IPS DF 6.9 (cell line): Measurements from ENCODE around the gene LKAAEAR1.
A peak's percentile ranks its signal among the peaks of the same experiment; 100 is the strongest.

Source experiments
- DNase-seq: peaks from one replicate; pipeline ENCODE4 v3.0.0-alpha.2; 2013; ENCODE audit warnings: low read depth, low spot score
- H3K27ac ChIP-seq: one replicate; pipeline ENCODE4 v1.5.1; 2013; ENCODE audit warnings: low read length, control low read depth
- H3K27me3 ChIP-seq: 2 replicates; pipeline ENCODE4 v1.6.1; 2013; ENCODE audit warnings: mild to moderate bottlenecking, low read length; ENCODE audit not compliant: control insufficient read depth, insufficient read depth
- H3K36me3 ChIP-seq: 2 replicates; pipeline ENCODE4 v1.6.1; 2013; ENCODE audit warnings: low read length; ENCODE audit not compliant: control insufficient read depth, insufficient read depth
- H3K4me1 ChIP-seq: 2 replicates; pipeline ENCODE4 v1.6.1; 2013; ENCODE audit warnings: low read length; ENCODE audit not compliant: control insufficient read depth, insufficient read depth
- H3K4me3 ChIP-seq: 2 replicates; pipeline ENCODE4 v1.5.1; 2013; ENCODE audit warnings: mild to moderate bottlenecking, low read length
- H3K9me3 ChIP-seq: 2 replicates; pipeline ENCODE4 v1.6.1; 2013; ENCODE audit warnings: low read length, inconsistent platforms; ENCODE audit not compliant: control insufficient read depth, insufficient read depth
- WGBS: extraction: QIAGEN DNeasy Blood & Tissue Kit; methylation state at CpG from one replicate; pipeline ENCODE4 v1.1.7; 2013; ENCODE audit warnings: mixed read lengths, missing lambda C conversion rate; ENCODE audit not compliant: insufficient read length, insufficient coverage; 5-methylcytosine and 5-hydroxymethylcytosine counted together

Gene LKAAEAR1

DNA sequence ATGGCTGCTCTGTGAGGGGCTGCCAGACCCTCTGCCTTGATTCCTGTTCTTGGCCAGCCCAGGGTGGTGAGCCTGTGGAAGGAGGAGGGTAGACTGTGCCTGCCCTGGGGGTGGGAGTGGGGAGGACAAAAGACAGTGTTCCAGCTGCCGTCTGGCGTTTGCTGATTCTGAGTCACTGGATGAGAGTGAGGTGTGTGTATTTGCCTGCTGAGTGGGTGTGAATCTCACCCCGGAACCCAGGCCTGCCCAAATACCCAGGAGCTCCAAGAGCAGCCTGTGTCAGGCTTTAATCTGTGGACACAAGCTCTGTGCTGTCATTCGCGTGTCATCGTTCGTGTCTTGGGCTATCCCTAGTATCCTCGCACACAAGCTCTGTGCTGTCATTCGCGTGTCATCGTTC, 2.6 kb upstream of the LKAAEAR1 start:
- no CpG with 5 or more reads among the region's 11 CpGs for WGBS
- no peaks in the 10 kb centered on the region for H3K9me3 ChIP-seq
- DNase-seq: no peak
- H3K27me3 ChIP-seq: peaks cover 10% of the 10 kb centered on the region; the same call in 1 of the 2 replicates
- H3K27ac ChIP-seq: no peak overlapping the region
- no peaks in the 10 kb centered on the region for H3K36me3 ChIP-seq
- H3K4me3 ChIP-seq: no peak overlapping the region
- 0 out of 2 replicates have a peak, but pooled peaks cover 2% of the 10 kb centered on the region for H3K4me1 ChIP-seq

DNA sequence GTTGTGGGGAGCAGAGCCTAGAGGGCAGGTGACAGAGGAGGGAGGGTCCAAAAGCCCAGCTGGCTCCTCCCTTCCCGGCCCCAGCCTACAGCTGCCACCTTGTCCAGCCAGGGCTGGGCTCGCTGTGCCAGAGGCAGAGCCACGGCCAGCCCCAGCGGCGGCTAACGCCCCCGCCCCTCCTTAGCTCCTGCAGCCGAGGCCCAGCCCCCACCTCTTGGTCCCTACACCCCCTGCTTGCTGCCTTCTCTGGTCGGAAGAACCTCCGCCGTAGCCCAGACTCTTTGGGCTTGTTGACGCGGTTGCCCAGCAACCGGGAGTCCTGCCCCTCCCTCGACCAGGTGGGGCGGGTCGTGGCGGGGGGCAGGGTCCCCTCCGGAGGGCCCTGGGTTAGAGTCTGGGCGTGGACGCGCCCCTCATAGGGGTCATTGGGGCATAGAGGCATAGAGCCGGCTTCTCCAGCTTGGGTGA, 521 bp upstream of the LKAAEAR1 start:
- Histone ChIP-seq H3K27ac (no peak overlapping the region), H3K36me3 (no peaks in the 10 kb centered on the region), H3K9me3 (no peaks in the 10 kb centered on the region), H3K27me3 (peaks cover 10% of the 10 kb centered on the region; the same call in 1 of the 2 replicates), H3K4me1 (0 out of 2 replicates have a peak, but pooled peaks cover 2% of the 10 kb centered on the region), H3K4me3 (peak overlapping the region; percentile 8; the same call in 1 of the 2 replicates)
- no CpG with 5 or more reads among the region's 23 CpGs for WGBS
- DNase-seq: no peak

DNA sequence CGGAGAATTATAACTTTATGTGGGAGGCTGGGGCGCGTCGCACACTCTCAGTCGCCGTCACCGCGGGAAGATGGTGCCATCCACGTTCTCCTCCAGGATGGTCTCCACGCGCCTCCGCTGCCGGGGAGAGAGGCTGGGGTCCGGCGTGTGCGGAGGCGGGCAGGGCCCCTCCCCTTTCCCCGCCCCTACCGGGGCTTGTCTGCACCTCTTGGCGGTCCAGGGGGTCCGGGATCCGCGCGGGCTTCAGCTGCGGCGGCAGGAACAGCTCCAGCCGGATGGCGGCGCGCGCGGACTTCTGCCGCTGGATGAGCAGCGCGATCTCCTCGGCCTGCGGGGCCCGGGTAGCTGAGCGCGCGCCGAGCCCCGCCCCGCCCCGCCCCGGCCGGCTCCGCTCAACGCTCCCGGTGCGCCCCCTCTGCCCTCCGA, 807 bp downstream of the LKAAEAR1 start:
- H3K4me3 ChIP-seq: peak overlapping the region; percentile 35; the same call in 1 of the 2 replicates
- no peak for DNase-seq

DNA sequence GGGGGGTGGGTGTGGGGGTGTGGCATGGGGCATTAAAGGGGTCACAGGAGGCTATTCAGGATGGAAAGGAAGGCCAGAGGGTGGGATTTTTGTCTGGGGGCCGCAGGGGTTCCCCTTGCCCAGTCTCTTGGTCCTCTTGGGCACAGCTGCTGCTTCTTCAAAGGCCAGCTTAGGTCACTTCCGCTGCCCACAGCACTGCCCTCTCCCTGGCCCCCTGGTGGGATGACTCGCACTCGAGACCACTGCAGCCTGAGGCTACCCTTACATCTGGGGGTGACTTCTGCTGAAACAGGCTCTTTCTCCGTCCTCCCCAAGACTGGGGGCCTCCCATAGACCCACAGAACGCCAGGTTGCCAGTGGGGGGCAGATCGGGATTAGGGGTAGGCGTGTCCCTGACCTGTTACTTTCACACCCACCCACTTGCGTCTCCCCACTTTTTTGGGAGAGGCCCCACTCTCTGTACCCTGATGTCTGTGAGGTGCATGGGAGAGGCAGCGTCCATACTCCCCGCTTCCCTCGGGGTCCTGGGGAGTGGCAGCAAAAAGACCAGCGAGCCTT, 1.3 kb downstream of the LKAAEAR1 start:
- peaks cover 5% of the 10 kb centered on the region; the same call in 1 of the 2 replicates for H3K4me1 ChIP-seq
- peaks cover 10% of the 10 kb centered on the region; the same call in 1 of the 2 replicates for H3K27me3 ChIP-seq
- no peaks in the 10 kb centered on the region for H3K9me3 ChIP-seq
- H3K27ac ChIP-seq: no peak overlapping the region
- no peak for DNase-seq
- peak overlapping the region; percentile 35; the same call in 1 of the 2 replicates for H3K4me3 ChIP-seq
- H3K36me3 ChIP-seq: no peaks in the 10 kb centered on the region
- WGBS: no CpG with 5 or more reads among the region's 13 CpGs

More for the DNA sequence above, 807 bp downstream of the LKAAEAR1 start:
- H3K9me3 ChIP-seq: no peaks in the 10 kb centered on the region
- peaks cover 10% of the 10 kb centered on the region; the same call in 1 of the 2 replicates for H3K27me3 ChIP-seq
- H3K4me1 ChIP-seq: peaks cover 3% of the 10 kb centered on the region; the same call in 1 of the 2 replicates
- H3K27ac ChIP-seq: no peak overlapping the region
- no peaks in the 10 kb centered on the region for H3K36me3 ChIP-seq
- WGBS: no CpG with 5 or more reads among the region's 52 CpGs

DNA sequence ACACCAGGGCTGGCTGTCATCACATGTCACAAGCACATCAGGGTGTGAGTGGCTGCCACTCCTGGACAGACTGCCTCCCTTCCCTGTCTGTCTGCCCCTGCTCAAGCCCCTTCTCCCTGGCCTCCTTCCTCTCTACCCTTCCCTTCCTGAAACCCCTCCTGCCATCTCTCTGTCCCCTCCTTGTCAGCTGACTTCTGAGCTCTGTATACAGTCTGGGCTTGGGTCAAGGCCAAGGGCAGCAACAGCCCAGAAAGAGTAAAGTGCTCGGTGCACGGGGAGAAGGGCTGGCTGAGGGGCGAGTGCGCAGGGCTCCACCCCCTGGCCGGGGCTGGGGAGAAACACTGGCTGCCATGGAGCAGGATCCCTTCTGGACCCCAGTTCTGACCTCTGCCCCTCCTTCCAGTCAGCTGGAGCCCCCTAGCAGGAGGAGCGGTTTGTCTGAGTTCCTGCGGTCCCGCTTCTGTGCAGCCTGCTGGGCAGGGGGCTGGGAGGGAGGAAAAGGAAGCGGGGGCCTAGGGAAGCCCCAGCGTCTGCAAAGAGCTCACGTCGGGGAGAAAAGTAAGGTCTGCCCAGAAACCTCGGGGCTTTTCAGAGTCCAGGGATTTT, 2.0 kb downstream of the LKAAEAR1 start:
- Histone ChIP-seq H3K4me1 (peaks cover 5% of the 10 kb centered on the region; the same call in 1 of the 2 replicates), H3K9me3 (no peaks in the 10 kb centered on the region), H3K27me3 (peaks cover 10% of the 10 kb centered on the region; the same call in 1 of the 2 replicates), H3K36me3 (no peaks in the 10 kb centered on the region), H3K4me3 (no peak overlapping the region), H3K27ac (no peak overlapping the region)
- WGBS: no CpG with 5 or more reads among the region's 13 CpGs
- DNase-seq: no peak

DNA sequence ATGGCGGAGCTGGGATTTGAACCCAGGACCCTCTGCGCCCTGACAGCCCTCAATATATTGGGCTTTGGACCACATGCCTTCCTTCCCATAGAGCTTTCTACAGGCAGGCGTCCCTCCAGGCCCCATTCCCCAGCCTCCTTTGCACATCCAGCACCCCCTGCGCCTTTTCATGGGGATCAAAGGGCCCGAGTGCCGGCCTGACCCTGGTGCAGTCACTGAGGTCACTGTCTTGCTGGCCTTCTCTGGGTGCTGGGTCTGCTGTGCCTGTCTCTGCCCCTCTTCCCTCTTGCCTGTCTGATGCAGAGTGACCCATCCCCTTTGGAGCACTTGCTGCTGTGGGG, 2.6 kb downstream of the LKAAEAR1 start:
- Histone ChIP-seq H3K4me3 (no peak overlapping the region), H3K27ac (no peak overlapping the region), H3K4me1 (peaks cover 5% of the 10 kb centered on the region; the same call in 1 of the 2 replicates)

DNA sequence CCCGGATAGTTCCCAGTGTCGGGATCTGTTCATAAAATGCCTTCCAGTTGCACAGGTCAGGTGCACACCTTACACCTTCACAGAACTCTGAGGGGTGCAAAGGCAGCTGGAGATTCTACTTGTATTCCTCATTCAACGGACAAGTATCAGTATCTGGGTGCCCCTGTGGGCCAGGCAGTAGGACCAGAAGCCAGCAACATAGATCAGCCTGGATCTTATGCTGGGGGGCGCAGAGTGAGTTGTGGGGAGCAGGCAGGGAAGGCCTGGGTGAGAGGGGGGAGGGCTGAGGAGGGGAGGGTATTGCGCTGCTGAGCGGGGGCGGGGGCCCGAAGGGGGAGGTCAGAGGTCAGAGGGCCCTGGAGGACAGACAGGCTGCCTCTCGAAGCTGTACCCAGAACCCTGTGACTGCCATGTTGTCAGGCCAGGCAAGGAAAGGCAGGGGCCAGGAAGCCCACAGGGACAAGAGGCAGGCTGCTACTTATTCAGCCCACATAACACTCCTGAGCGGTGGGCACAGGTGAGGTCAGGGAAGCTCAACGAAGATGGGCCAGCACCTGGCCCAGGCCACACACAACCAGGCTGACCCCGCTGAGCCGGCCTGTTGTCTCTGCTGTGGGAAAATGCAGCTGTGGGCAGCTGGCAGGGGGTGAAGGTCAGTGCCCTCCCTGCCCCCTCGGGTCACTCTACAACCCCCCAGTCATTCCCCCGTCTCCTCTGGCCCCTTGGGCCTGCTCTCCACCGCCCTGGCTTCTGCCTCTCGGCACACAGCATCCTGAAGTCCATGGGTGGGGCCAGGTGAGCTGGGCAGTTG, 3.2 kb downstream of the LKAAEAR1 start:
- peaks cover 5% of the 10 kb centered on the region; the same call in 1 of the 2 replicates for H3K4me1 ChIP-seq
- H3K27ac ChIP-seq: no peak overlapping the region
- H3K36me3 ChIP-seq: no peaks in the 10 kb centered on the region
- peaks cover 10% of the 10 kb centered on the region; the same call in 1 of the 2 replicates for H3K27me3 ChIP-seq
- H3K4me3 ChIP-seq: no peak overlapping the region
- no CpG with 5 or more reads among the region's 17 CpGs for WGBS
- no peaks in the 10 kb centered on the region for H3K9me3 ChIP-seq
- no peak for DNase-seq

More for the DNA sequence above, 2.6 kb downstream of the LKAAEAR1 start:
- Histone ChIP-seq H3K9me3 (no peaks in the 10 kb centered on the region), H3K27me3 (peaks cover 10% of the 10 kb centered on the region; the same call in 1 of the 2 replicates), H3K36me3 (no peaks in the 10 kb centered on the region)
- DNase-seq: no peak
- no CpG with 5 or more reads among the region's 6 CpGs for WGBS

DNA sequence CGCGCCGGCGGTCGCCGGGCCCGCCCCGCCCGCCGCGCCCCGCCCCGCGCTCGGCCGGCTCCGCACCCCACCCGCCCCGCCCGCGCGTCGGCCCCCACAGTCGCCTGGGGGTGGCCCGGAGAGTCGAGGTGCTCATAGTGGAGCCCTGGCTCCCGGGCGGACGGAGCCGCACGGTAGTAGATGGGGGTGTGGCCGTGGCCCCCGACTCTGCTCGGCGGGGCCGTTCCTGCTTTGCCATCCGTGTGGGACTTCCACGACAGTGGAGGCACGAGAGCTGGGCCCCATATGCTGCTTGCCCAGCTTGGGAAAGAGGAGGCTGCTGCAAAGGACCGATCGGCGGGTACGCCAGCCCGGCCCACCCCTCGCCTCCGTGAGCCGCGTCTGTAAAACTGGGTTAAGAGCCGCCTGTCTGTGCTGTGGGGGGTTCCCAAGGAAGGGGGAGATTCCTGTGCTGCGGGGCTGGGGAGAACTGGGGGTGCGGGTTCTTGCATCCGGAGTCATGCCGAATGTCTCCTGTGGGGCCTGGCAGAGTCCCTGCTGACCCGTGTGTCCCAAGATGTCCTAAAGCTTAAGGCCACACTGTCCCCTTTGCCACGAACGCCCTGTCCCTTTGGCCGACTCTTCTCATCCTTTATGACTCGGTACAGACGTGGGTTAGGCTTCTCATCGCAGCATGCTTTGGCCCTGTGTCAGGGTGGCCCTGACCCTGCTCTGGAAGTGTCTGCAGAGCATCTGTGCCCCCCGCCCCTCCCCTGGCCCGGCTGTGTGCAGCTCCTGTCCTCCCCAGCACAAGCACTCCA, 4.0 kb downstream of the LKAAEAR1 start, which contains the start of gene OPRL1:
TSS of gene OPRL1 (plus strand) at position 70 of the 800 bp plus-strand sequence. CDS start 12,639 bp downstream, outside the sequence.
- Histone ChIP-seq H3K27ac (no peak within 1 kb of the TSS), H3K4me3 (peak within 1 kb of the TSS; percentile 40; the same call in 1 of the 2 replicates), H3K4me1 (peaks cover 5% of the 10 kb centered on the region; the same call in 1 of the 2 replicates), H3K9me3 (no peaks in the 10 kb centered on the region), H3K27me3 (peaks cover 10% of the 10 kb centered on the region; the same call in 1 of the 2 replicates), H3K36me3 (no peaks in the 10 kb centered on the region)
- DNase-seq: no peak
- no CpG with 5 or more reads among the region's 62 CpGs for WGBS

DNA sequence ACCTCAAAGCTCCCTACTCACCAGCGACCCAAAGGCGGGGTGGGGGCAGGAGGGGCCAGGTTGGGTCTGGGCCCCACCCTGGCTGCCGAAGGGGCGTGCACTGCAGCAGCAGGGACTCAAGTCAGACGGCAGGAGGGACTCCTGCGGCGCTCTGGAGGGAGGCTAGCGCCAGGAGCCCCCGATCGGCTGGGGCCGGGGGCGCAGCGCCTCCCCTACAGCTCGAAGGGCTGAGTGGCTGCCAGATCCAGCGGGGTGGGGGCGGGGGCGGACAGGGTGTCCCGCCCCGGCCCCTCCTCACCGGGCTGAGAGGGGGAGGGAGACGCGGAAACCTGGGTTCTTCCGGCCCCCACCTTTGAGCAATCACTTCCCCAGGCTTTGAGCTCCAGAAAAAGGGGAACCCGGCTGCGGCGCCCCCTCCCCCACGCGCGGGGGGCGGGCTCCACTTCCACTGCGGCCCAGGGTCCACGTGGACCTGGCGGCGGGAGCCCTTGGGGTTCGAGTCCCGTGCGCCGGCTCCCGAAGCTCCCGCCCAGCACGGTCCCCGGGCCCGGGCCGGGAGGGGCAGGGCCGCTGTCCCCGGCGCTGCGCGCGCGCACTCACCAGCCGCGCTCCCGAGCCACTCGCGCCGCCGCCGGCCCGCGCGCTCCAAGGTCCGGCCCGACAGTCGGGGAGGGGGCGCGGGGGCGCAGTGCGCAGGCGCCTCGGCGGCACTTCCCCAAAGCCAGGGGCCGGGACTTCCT, 4.8 kb downstream of the LKAAEAR1 start, which contains the start of gene RGS19:
TSS of gene RGS19 (minus strand) at position 246 of the 740 bp plus-strand sequence. CDS start 2,632 bp downstream, outside the sequence.
- Histone ChIP-seq H3K4me1 (peaks cover 4% of the 10 kb centered on the region; the same call in 1 of the 2 replicates), H3K36me3 (no peaks in the 10 kb centered on the region), H3K9me3 (no peaks in the 10 kb centered on the region), H3K27me3 (peaks cover 5% of the 10 kb centered on the region; the same call in 1 of the 2 replicates), H3K4me3 (peak within 1 kb of the TSS; percentile 40; the same call in 1 of the 2 replicates), H3K27ac (no peak within 1 kb of the TSS)
- no peak for DNase-seq
- no CpG with 5 or more reads among the region's 73 CpGs for WGBS
